HG03442 (cell line): ENCODE results near the gene PRKCA.
"Not testable (repeated sequence)": the region's sequence is repeated elsewhere in the genome, so short reads cannot be mapped to it uniquely, and the experiment has no call there.

Experiments used
- ATAC-seq: cut with Tn5 transposase; IDR thresholded peaks from one replicate; pipeline ENCODE4 v1.9.1; 2021; ENCODE audit warnings: mild to moderate bottlenecking, moderate library complexity; ENCODE audit not compliant: unreplicated experiment

The PRKCA gene

DNA sequence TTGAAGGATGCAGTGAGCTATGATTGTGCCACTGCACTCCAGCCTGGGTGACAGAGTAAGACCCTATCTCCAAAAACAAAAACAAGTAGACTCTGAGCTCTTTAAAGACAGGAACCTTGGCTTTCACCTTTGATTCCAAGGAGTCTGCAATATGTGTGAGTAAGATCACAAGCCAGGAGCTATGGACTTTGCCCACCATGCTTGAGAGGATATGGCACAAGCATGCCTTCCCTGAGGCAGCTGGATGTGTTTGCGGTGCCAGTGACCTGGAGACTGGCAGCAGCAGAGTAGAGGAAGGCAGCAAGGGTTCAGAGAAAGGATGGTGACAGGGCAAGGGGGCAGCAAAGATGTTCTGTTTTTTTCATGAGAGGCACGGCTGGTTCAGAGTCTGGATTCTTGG lies 14.5 kb upstream of the PRKCA start:
- ATAC-seq, result no peak

DNA sequence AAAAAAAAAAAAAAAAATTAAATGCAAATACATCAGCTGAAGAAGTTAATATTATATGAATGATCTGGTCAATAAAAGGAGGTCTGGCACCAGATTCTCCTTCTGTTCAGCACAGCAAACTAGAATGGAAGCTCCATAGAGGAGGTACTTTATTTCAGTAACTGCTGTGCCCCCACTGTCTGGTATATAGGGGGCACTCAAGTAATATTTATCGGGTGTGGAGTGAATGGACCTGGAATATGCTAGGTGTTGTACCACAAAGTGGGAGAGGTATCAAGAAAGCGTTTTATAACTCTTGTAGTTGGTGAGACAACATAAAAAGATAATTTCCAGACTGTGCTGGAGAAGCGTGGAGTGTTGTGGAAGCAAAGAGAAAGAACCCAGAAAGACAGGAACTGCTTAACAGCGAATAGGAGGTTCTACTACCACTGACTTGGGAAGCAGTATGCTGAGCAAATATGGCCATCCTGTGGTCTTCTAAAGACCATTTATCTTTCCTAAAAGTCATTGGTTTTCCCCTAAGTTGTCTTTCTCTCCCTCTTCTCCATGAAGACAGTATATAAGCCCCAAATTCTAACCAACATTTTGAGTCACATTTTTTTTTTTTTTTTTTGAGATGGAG lies 12.2 kb upstream of the PRKCA start:
- no peak for ATAC-seq

DNA sequence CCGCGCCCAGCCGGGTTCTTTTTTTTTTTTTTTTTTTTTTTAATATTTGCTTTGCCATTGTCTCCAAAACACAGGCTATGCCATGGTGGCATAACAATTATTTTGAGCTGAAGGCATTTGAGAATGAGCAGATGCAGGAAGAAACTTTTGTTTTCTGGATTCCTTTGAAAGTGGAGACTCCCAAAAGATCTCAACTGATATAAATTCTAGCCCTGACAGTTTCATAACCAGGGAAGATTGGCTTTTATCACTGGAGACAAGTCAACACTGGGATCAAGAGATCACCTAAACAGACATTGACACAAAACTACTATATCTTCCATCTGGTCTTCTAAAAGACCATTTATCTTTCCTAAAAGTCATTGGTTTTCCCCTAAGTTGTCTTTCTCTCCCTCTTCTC lies 10.1 kb upstream of the PRKCA start:
- ATAC-seq, result no peak

DNA sequence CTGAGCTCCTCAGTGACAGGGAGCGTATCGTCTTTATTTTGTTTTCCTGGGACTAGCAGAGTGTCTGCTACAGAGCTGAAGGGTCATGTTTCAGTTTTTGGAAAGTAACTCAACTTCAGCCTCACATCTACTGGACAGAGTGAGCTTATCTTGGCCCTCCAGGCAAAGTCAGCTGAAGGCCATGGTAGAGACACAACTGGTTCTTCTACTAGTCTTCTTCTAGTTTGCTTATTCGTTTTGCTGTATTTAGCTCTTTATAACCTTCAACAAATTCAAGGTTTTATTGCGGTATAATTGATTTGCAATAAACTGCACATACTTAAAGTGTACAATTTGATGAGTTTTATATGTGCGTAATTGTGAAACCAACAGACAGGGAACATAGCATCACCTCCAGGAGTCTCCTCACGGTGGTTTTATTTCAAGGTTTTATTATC lies 6.1 kb upstream of the PRKCA start:
- ATAC-seq, result no peak

DNA sequence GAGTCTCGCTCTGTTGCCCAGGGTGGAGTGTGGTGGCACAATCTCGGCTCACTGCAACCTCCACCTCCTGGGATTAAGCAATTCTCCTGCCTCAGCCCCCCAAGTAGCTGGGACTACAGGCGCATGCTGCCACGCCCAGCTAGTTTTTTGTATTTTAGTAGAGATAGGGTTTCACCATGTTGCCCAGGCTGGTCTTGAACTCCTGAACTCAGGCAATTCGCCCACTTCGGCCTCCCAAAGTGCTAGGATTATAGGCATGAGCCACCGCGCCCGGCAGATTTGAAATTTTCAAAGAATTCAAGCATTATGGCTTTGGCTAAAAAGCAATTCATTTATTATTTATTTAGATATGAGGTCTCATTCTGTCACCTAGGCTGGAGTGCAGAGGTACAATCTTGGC lies 5.0 kb upstream of the PRKCA start:
- ATAC-seq, result not testable (repeated sequence)

DNA sequence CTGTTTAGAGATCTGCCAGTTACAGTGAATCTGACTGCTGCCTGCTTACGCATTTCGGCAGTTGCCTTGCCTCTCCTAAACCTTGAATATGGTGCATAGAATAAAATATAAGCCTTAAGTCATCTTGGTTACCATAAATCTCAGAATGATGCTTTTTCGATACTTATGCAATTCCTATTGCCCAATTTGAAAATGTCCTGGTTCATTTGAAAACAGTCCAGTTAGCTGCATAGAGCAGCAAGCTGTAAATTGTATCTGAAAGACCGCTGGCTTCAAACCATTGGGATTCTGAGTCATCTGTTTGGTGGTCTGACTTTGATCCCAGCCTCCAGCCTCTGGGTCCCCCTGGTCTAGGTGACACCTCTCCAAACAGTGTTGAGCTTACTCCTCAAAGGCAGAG lies 2.7 kb upstream of the PRKCA start:
- no peak for ATAC-seq

DNA sequence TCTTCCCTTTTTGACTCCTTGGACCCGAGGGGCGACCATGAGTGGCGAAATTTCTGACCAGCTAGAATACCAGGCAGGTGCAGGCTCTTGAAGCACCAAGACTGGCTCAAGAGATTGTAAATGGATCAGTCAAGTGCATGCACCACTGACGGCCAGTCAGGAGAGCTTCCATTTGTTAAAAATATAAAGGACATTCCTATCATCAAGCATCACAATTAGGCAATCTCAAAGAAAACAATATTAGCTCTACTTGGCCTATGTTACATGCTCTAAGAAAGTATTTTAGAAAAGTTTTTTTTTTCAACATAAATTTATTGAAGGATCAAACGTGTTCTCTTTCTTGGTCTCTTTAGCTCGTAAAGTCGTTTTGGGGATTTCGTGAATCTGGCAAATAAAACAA lies 1.5 kb upstream of the PRKCA start:
- ATAC-seq, result no peak

DNA sequence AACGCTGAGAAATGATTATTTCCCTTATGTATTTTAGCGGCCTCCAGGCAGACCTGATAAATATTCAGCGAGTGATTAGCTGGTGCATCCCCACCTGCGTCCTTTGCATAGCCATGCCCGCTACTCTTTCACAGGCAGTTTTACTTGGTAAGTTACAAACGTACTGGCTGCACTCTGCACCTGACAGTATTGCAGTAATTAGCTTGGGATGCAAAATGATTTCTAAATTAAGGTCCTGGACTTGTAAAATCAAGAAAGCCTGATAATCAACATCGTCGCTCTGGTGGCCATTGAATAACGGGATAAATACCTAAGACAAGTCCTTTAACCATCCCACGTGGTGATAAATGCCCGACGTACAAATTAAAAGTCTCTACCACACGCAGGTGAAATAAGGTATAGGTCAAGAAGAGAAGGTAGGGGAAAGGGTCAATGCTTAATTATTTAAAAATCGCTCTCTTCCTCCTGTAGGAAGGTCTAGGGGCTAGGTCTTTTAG lies 998 bp upstream of the PRKCA start:
- ATAC-seq, result no peak

DNA sequence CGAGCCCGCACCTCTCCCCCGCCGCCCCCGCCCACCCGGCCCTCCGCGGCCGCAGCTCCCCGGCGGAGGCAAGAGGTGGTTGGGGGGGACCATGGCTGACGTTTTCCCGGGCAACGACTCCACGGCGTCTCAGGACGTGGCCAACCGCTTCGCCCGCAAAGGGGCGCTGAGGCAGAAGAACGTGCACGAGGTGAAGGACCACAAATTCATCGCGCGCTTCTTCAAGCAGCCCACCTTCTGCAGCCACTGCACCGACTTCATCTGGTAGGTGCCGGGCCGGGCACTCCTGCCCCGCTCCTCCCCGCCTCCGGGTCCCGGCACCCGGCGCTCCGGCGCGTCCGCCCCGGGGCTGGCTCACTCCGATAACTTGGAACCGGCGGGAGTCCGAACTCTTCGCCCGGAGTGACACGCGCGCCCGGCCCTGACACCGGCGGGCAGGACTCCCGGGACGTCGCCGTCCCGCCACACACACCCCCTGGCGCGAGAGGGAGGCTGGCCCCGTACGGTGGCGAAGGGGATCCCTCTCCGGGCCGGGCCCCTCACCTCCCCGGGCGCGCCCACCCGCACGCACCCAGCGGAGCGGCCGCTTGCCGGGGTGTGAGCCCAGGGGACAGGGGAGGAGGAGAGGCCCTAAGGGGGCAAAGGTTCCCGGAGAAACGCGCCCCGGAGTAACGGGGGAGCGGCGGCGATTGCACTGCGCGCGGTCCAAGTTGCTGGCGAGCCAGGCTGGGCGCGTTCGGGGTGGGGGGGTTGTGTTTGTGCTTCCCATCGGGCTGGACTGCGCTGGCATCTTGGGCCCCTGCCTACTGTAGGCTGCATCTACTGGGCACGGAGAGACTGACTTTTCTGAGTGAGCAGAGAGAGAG lies 581 bp downstream of the PRKCA start:
- ATAC-seq, result peak; percentile 28

DNA sequence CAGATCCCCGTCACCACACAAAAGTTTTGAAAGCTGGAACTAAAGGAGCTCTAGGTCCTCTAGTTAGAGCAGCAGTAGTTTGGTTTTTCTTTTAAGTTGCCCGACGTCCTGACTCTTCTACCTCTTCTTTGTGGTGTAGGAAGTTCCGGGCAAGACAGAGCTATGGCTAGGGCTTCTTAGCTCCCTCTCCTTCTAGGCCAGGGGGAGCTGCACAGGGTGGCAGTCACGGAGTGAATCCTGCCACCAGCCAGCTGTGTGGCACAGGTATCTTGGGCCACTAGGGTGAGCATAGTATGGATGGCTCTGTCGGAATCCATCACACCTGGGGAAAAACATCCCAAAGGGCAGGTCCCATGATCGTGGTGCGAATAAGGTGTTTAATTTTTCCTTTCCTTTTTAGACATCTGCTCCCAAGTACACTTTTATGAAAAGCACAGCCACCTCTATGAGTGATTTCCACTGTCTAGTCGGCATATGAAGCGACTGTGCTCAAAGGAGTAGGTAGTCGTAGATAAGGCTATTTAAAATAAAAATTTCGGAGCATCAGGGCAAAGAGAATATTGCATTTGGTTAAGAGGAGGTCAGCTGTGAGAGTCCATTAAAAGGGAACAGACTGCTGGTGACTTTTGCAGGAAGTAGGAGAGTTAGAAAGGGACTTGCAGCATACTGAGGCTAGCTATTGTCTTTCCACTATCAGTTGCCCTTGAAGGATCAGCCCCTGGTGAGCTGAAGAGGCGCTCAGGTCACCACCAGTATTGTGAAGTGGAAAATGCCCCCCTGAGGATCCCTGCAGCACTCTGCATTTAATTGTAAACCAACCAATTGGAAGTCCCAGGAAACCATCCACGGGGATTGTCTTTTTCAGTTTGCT lies 2.1 kb downstream of the PRKCA start:
- ATAC-seq, result no peak

DNA sequence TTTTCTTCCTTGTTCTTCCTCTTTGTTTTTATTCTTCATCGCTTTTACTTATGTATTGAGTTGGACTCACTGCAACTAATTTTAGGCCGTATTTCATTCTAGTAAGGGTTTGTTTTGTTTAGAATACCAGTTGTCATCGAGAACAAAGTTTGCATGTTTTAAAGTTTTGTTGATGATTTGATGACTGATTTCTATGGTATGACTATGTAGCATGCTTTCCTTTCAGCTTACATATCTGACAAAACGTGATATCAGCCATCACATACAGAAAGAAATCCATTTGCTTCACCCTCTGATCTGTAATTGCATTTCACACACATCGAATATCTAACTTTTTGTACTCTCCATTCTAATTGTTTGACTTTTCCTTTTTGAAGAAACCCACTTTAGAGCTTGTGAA lies 4.0 kb downstream of the PRKCA start:
- no peak for ATAC-seq

DNA sequence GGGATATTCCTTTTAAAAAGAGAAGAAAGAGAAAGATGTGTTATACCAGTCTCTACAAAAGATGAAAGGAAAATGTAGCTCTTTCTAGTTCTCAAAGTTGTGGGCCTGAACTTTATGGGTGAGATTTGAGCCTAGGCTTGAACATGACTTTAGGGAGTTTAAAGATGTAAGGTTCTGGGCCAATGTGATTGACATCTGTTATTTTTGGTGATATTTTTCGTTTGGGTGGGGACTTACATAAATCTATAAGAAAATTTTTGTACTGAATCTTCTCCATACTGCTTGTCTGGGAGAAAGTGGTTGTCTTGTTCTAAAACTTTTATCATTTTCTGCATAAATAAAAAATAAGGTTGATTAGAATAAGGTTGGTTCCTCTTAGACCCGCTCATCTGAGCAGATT lies 4.8 kb downstream of the PRKCA start:
- no peak for ATAC-seq

DNA sequence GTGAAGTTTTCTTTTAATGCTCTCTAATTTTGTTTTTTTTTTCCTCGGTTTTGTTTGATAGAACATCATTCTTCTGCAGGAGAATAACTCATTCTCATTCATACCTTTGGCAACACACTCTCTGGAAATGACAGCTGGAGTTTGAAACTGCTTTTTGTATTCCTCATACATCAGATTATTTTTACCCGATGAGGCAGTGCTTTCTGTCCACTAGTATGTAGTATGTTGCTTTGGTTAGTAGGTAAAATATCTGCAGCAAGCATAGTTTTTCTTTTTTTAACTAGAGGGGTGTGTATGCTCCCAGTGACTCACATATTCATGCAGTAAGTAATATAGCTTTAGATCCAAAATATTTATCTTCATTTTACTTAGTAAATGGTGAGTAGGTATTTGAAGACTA lies 6.4 kb downstream of the PRKCA start:
- ATAC-seq, result no peak

DNA sequence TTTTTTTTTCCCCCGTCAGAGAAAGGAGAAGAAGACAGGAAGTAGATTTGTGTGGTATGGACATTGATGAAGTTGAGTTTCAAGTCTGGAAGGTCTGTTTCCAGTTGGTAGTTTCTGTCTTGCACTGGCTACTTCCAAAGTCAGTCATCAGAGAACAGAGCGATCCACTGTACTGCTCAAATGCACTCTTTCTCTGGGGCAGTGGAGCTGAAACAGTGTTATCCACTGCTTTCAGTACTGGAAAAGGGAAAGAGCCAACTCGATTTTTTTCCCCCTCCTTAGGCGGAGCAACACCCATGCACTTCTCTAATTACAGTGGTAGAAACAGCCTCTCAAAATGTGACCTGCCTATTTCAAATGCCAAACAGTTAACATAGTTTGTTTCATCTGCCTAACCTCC lies 7.4 kb downstream of the PRKCA start:
- ATAC-seq, result no peak

DNA sequence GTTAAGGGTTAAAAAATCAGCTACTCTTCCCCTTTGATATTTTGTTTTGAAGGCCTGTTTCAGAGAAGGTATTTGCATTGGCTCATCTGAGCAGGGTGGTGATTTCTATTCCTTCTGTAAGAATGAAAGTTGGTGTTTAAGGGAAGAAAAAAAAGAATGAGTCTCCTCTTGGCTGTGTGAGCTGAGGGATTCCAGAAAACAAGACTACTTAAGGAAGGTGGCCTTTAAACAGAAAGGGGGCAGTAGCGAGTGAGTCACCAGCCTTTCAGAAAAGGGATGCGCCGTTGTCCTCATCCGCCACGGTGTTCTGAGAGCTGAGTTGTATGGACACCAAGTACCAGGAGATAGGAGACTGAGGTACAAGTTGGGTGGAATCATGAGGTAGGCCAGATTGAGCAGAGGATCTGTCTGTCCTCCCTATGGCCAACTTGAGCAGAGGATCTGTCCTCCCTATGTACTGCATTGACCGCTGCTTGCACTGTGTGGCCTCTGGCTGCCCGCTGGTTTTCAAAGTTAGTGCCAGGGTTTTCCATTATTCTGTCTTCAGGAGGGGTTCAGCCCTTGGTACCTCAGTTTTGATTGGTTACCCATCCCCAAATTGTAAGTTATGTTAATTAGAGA lies 8.2 kb downstream of the PRKCA start:
- no peak for ATAC-seq

DNA sequence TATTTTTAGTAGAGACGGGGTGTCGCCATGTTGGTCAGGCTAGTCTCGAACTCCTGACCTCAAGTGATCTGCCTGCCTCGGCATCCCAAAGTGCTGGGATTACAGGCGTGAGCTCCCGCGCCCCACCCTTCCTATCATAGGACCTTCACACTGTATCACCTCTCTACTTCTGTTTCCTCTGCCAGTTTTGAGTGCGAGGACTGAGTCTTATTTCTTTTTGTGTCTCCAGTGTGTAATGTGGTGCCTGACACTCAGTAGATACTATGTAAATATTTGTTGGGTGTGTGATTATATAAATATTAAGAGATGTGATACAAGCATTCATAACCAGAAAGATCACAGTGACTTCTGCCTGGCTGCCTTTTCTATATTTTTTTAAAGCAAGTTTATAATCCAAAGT lies 10.5 kb downstream of the PRKCA start:
- ATAC-seq, result no peak

DNA sequence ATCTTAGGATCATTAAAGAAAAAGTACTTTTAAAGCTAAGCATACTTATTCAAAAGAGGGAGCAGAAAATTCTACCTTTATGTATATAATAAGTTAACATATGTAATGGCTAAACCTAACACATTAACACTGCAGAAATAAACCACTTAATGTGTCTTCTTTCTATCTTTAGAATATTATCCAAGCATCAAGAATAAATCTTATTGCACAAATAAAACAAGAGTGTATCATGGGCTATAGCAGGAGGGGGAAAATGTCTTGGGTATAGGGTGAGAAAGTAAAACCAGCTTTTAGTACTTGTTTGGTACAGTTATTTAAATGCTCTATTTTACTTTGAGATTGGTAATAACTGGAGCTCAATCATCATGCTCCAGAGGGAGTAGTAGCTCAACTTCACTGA lies 10.9 kb downstream of the PRKCA start:
- ATAC-seq, result no peak

DNA sequence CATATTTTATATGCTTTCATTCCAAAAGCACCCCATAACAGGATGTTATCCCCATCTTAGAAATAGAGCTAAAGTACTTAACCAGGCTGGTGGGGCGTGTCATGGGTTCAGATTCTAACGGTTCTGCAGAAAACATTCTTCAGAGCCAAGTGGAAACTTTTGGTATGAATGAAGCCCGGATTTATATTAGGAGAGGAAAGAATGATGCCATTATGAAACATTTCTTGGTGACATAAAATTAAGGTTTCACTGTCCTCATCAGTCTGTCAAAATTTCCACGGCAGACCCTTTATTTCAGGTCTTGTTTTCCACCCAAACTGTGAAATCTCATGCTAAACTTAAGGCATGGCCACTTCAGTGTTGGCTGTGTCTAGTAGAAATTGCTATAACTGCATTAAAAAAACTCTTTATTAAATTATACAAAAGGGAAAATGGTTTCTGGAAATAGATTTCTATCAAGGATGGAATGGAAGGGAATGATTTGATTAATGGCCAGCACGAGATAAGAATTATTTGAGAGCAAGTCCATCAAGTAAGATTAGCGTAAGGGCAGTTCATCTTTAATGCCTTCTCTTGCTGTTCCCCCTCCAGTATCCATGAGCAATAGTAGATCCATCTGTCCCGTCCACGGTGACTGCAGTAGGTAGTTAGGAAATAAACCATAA lies 11.7 kb downstream of the PRKCA start:
- ATAC-seq, result no peak

DNA sequence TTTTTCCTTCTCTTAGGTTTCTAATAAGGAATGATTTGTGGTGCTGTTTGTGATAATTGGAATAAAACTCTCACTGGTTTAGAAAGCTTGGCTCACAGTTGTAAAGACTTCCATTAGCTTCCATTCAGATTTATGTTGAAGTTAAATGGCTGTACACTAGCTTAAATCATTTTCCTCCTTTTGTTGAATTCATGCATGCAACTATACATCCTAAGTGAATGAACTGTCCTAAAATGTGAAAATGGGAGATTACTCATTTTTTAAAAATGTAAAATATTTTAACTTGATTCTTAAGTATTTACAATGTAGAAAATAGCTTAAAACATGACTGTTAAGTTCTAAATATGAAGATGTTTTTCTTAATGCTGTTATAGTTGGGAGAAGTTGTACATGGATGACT lies 15.2 kb downstream of the PRKCA start:
- no peak for ATAC-seq

DNA sequence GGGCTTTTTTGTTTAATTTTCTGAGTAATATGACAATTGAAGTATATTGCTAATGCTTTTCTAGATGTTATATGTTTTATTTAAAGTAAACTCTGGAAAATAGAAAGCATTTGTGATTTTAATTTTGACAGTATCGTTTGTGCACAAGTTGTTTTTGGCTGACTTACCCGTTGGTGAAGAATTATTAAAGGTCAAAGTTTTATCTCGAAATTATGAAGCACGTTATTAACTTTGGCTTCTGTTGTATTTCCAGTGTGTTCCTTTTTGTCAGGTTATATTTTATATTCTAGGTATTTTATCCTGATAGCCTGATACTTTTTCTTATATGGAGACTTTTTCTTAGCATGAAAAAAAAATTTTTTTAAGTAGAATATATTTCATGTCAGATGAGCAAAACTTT lies 16.8 kb downstream of the PRKCA start:
- no peak for ATAC-seq

DNA sequence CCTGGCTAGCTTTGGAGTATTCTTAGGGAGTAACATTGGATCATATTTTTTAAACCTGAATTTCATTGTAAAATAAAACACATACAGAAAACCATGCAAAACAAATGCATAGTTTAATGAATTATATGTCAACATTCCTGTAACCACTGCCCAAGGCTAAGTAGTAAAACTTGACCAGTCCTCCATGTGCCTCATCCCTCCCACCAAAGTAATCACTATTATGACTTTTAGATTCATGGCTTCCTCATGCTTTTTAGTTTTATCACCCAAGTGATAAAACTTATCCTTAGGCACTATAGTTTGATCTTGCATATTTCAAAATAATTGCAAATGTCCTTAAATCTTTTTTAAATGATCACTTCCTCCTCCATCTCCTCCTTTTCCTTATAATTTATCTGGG lies 20.4 kb downstream of the PRKCA start:
- ATAC-seq, result no peak
